Prostate gland (tissue), 2 donors: Measurements from ENCODE around the gene OCSTAMP. TPM values are rescaled to one million over a fixed set of nuclear protein-coding genes. Genes with fewer than 3 reads are reported as not detected.

ENCODE experiments used
- DNase-seq: peaks from one replicate; pipeline ENCODE4 v3.0.0-alpha.2; 2019; ENCODE audit warnings: low spot score
- H3K27ac ChIP-seq, 2 donors: fragments of 200-600 bp; sonication (generic); 2 replicates each; pipeline ENCODE4 v1.5.1; 2017 to 2019
- H3K27me3 ChIP-seq: fragments of 200-600 bp; sonication (generic); replicated peaks from 2 replicates; pipeline ENCODE4 v1.5.1; 2019; ENCODE audit not compliant: insufficient read depth
- H3K36me3 ChIP-seq, 2 donors: fragments of 200-600 bp; sonication (generic); 1 replicate in 1 of 2; 2 replicates in 1 of 2; pipeline versions ENCODE4 v1.5.1 to v1.8.1; 2017 to 2019
- H3K4me1 ChIP-seq: fragments of 200-600 bp; sonication (generic); replicated peaks from 2 replicates; pipeline ENCODE4 v1.5.1; 2019
- H3K4me3 ChIP-seq, 2 donors: fragments of 200-600 bp; sonication (generic); 2 replicates each; pipeline ENCODE4 v1.5.1; 2017 to 2019
- H3K9me3 ChIP-seq: fragments of 200-600 bp; sonication (generic); 2 replicates; pipeline ENCODE4 v1.5.1; 2017
- CTCF ChIP-seq, 4 experiments: fragments of 200-600 bp in 2 of 4; fragments of 450-650 bp in 2 of 4; sonication (generic) in 2 of 4; IDR thresholded peaks; 1 replicate in 3 of 4; 2 replicates in 1 of 4; pipeline ENCODE4 v1.5.1; 2016 to 2019; ENCODE audit warnings: antibody characterized with exemption in 4 of 4, mild to moderate bottlenecking in 2 of 4, moderate library complexity in 2 of 4
- POLR2A ChIP-seq: fragments of 450-650 bp; IDR thresholded peaks from one replicate; pipeline ENCODE4 v1.6.1; 2016; ENCODE audit warnings: antibody characterized with exemption, mild to moderate bottlenecking
- POLR2AphosphoS5 ChIP-seq: sonication (generic); formaldehyde crosslinking; IDR thresholded peaks from one replicate; pipeline ENCODE4 v1.6.1; 2017; ENCODE audit warnings: antibody characterized with exemption
- WGBS: methylation state at CpG from one replicate; pipeline ENCODE4 v1.1.5; 2018; 5-methylcytosine and 5-hydroxymethylcytosine counted together
- intact Hi-C: fragments of 100-400 bp; cut with DNase I; formaldehyde crosslinking; loops from one replicate; pipeline ENCODE4 v1.14.2; 2022
- total RNA-seq, 2 donors: library from RNA; depleted of rRNA; stranded (reverse); fragments of >200 nt; gene quantifications; one replicate each; pipeline ENCODE4 v1.1.0, GENCODE V29; 2016

Gene OCSTAMP
- total RNA-seq, 2 donors from 2014 or later = not detected

GRCh38 chr20:46586724-46587123 is 36.3 kb upstream of the OCSTAMP start:
- no peaks in the 10 kb centered on the region for H3K4me1 ChIP-seq
- H3K9me3 ChIP-seq = no peaks in the 10 kb centered on the region
- no peaks in the 10 kb centered on the region for H3K27me3 ChIP-seq
- no peak for DNase-seq
- H3K36me3 ChIP-seq = no peaks in the 10 kb centered on the region
- no peak overlapping the region for H3K27ac ChIP-seq
- intact Hi-C loops = no loop called here
- TF ChIP-seq CTCF (IDR thresholded peaks at IDR 0.05) (no peak), POLR2AphosphoS5 (no peak), POLR2A (no peak)
- H3K4me3 ChIP-seq = no peak overlapping the region
- WGBS = 97% methylated on average over 5 of the region's 5 CpGs

- 28% methylated on average over 2 of the region's 2 CpGs for whole genome bisulfite sequencing
- H3K36me3 ChIP-seq = no peaks in the 10 kb centered on the region
These were observed 34.1 kb upstream of the OCSTAMP start for GRCh38 chr20:46584508-46584907.

GRCh38 chr20:46583411-46584214 is 33.2 kb upstream of the OCSTAMP start:
- H3K36me3 ChIP-seq = no peaks in the 10 kb centered on the region
- DNase-seq = no peak
- WGBS = 82% methylated on average over 17 of the region's 17 CpGs
- H3K4me3 ChIP-seq = no peak overlapping the region
- TF ChIP-seq POLR2AphosphoS5 = no peak
- TF ChIP-seq CTCF (IDR thresholded peaks at IDR 0.05) = no peak
- TF ChIP-seq POLR2A = no peak
- H3K4me1 ChIP-seq = no peaks in the 10 kb centered on the region
- no peaks in the 10 kb centered on the region for H3K27me3 ChIP-seq
- no peak overlapping the region for H3K27ac ChIP-seq
- intact Hi-C loops = no loop called here
- no peaks in the 10 kb centered on the region for H3K9me3 ChIP-seq

More at GRCh38 chr20:46584508-46584907, 34.1 kb upstream of the OCSTAMP start:
- TF ChIP-seq CTCF (IDR thresholded peaks at IDR 0.05) = no peak
- TF ChIP-seq POLR2A = no peak
- TF ChIP-seq POLR2AphosphoS5 = no peak
- H3K27ac ChIP-seq = no peak overlapping the region
- H3K27me3 ChIP-seq = no peaks in the 10 kb centered on the region
- H3K4me1 ChIP-seq = no peaks in the 10 kb centered on the region
- intact Hi-C loops = no loop called here
- no peaks in the 10 kb centered on the region for H3K9me3 ChIP-seq
- no peak for DNase-seq
- no peak overlapping the region for H3K4me3 ChIP-seq

DNA sequence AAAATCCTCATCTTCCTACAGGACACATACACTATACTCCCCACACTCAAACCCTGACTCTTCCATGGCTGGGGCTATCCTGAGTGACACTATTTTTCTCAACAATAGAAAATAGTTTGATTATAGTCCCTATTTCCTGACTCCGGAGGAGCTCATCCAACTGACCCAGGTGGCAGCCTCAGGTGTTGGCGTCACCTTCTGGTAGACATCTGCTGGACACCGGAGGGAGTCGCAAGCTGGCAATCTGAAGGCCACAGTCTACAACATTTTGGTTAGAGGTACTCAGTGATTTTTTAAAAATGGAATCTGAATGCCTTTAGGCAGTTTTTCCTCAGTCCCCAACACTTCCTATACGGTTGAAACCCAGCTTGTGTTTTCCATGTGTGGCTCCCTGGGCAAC is 32.2 kb upstream of the OCSTAMP start:
- WGBS = 96% methylated on average over 5 of the region's 5 CpGs
- no peak overlapping the region for H3K4me3 ChIP-seq
- no peaks in the 10 kb centered on the region for H3K27me3 ChIP-seq
- H3K9me3 ChIP-seq = no peaks in the 10 kb centered on the region
- DNase-seq = no peak
- no peak overlapping the region for H3K27ac ChIP-seq
- intact Hi-C loops = no loop called here
- TF ChIP-seq POLR2A (no peak), POLR2AphosphoS5 (no peak), CTCF (IDR thresholded peaks at IDR 0.05) (no peak)
- H3K36me3 ChIP-seq = no peaks in the 10 kb centered on the region
- no peaks in the 10 kb centered on the region for H3K4me1 ChIP-seq

- Histone ChIP-seq H3K36me3 (no peaks in the 10 kb centered on the region), H3K4me3 (no peak overlapping the region), H3K4me1 (no peaks in the 10 kb centered on the region), H3K9me3 (no peaks in the 10 kb centered on the region), H3K27ac (no peak overlapping the region), H3K27me3 (no peaks in the 10 kb centered on the region)
- no peak for DNase-seq
- 92% methylated on average over 3 of the region's 3 CpGs for WGBS
- TF ChIP-seq CTCF (IDR thresholded peaks at IDR 0.05) = no peak
- TF ChIP-seq POLR2AphosphoS5 = no peak
- no peak for TF ChIP-seq POLR2A
- intact Hi-C loops = no loop called here
These were observed 30.9 kb upstream of the OCSTAMP start for GRCh38 chr20:46581391-46581790.
